ENCODE data around the gene FABP1. TPM values are rescaled to one million over a fixed set of nuclear protein-coding genes. Genes with fewer than 3 reads are reported as not detected.

The FABP1 gene
- total RNA-seq, 2 donors from 2014 or later: 2,293 to 3,160 TPM

DNA sequence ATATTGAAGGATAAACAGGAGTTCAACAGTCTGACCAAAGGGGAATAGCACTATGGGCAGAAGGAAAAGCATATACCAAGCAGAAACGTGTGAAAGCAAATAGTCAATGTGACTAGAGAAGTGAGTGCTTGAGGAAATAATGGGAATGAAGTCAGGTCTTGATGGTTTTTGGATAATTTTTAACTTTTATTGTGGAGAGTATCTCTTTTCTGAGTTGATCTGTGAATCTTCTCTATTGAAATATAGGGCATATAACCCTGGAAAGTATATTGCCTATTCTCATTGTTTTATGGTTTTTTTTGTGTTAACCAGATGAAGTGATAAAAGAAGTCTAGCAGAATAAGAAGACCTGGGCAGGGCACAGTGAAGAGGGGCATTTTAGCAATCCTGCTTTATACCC, 16.4 kb upstream of the FABP1 start:
- intact Hi-C loops (cut with DNase I, micrococcal nuclease): no loop called here
- ATAC-seq (peak; percentile 52), DNase-seq (no peak)

GRCh38 chr2:88141952-88142351, 14.1 kb upstream of the FABP1 start:
- ATAC-seq: no peak
- intact Hi-C loops (cut with DNase I, micrococcal nuclease): no loop called here
- DNase-seq: no peak

DNA sequence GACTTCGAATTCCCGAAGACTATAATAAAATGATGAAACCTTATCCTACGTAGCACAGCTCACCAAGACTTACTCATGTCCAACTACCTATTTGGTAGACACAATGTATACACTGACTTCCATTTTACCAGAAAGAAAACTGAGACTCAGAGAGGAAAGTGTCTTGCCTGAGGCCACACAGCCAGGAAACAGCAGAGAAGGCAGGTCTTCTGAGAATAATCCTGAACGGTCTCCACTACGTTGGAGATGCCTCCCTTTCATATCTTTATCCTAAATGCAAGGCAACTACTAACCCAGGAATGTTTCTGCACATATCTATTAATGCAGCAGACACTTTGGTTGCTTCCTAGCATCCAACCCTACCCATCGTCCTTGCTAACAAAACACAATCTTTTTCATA, 11.9 kb upstream of the FABP1 start:
- DNase-seq: no peak
- intact Hi-C loops (cut with DNase I, micrococcal nuclease): no loop called here
- no peak for ATAC-seq

GRCh38 chr2:88139203-88139702, 11.4 kb upstream of the FABP1 start:
- intact Hi-C loops (cut with DNase I, micrococcal nuclease): no loop called here
- ATAC-seq (peak; percentile 75), DNase-seq (no peak)

GRCh38 chr2:88137833-88138232, 10.0 kb upstream of the FABP1 start:
- DNase-seq (no peak), ATAC-seq (no peak)
- intact Hi-C loops (cut with DNase I, micrococcal nuclease): no loop called here

DNA sequence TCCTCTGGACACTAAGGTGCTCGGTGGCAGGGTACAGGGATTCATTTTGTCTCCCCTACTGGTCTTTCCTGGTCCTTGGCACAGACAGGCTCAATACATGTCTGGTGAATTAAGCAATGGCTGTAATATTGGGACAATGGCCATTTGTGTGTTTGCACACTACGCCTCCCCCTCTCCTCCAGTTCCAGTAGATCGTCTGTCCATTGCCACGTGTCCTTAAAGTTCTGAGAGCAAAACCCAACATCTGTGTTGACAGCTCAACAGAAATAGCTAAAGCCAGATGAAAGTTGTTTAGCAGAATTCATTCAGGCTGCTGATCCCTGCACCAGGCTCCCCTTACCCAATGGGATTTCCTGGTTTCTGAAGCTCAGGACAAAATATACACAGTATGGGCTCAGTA, 9.0 kb upstream of the FABP1 start:
- ATAC-seq (no peak), DNase-seq (no peak)
- intact Hi-C loops (cut with DNase I, micrococcal nuclease): no loop called here

- intact Hi-C loops (cut with DNase I, micrococcal nuclease): no loop called here
- ATAC-seq (no peak), DNase-seq (no peak)
Observed at GRCh38 chr2:88133875-88134274, 6.0 kb upstream of the FABP1 start.

DNA sequence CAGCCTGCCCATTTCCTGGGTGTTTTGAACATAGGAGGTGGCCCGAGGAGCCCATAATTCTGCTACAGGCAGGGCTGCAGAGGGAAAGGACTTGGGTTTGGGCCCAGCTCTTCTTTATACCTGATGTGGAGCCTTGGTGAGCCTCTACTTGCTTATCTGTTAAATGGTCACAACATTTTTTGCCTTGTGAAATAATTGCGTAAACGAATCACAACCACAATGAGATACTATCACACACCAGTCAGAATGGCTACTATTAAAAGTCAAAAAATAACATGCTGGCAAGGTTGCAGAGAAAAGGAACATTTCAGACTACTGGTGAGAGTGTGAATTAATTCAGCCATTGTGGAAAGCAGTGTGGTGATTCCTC, 4.1 kb upstream of the FABP1 start:
- ATAC-seq (no peak), DNase-seq (no peak)
- intact Hi-C loops (cut with DNase I, micrococcal nuclease): no loop called here

DNA sequence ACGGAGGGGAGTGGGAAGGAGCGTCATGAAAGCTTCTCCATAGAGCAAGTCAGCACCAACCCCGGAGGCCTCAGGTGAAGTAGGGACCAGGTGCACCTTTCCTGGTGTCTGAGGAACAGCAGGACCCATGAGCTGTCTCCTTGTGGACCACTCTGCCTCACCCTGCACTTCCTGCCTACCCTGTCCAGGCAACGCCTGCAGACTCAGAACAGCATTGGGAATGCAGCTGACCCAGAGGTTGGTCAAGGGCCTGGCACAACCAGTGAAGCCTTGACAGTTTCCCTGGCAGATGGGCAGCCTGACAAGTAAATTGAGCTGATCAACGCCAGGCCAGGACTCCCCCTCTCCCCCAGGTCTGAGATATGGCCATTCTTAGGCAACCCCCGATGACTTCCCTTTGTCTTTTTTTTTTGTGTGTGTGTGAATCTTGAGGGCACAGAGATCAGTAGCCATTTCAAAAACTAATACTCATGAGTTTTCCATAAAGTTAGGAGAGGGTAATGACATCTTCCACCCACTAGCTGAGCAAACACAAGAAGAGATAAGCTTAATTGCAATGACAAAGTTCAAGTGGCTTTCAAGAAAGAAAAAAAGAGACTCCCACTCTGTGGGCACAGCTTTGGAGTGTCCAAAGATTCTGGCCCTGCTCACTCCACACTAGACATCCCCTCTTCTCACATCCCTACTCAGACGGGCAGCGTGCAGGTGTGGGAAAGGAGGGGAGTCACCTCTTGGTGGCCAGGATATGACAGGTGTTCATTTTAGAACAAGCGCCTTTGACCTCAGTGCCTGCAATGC, 3.5 kb upstream of the FABP1 start:
- ATAC-seq (peak; percentile 59), DNase-seq (peak; percentile 52 to 70)
- intact Hi-C loops (cut with DNase I, micrococcal nuclease): no loop called here

DNA sequence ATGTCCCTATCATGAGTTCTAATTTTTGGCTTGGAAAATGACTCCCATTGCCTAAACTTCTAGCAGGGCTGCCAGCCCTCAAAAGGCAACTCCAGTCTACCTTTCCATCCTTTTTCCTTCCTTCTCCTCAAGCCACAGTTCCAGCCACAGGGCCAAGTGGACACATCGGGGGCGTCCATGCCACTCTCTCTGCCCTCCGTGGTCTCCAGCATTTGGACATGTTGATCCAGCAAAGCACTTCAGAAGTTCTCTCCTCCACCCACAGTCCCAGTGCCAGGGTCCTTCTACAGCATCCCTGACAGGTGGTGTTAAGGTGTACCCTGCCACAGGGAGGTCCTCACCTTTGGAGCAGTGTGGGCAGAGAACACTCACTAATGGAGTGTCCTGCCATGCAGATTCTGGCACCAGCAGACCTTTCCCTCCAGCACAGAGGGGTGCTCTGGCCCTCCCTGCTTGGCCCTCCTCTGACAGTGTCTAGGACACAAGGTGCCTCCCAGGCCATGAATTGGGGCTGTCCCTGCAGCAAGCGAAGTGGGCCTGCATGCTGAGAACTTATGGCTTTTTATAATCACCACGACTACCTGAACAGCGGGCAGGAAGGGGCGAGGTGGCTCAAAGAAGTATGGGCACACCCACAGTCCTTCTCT, 1.6 kb upstream of the FABP1 start:
- DNase-seq: peak in 1 of 2 donors; percentile 51
- peak; percentile 31 for ATAC-seq
- intact Hi-C loops (cut with DNase I, micrococcal nuclease): no loop called here

GRCh38 chr2:88128654-88129312, 921 bp upstream of the FABP1 start:
- peak; percentile 10 for ATAC-seq
- DNase-seq: no peak
- intact Hi-C loops (cut with DNase I, micrococcal nuclease): no loop called here

- ATAC-seq: peak; percentile 42
- DNase-seq: peak in 1 of 2 donors; percentile 45
- intact Hi-C loops (cut with DNase I, micrococcal nuclease): no loop called here
Observed at GRCh38 chr2:88127638-88127887, 299 bp downstream of the FABP1 start.

GRCh38 chr2:88126772-88127637, 857 bp downstream of the FABP1 start:
- ATAC-seq (peak; percentile 33), DNase-seq (peak; percentile 46 to 70)
- intact Hi-C loops (cut with DNase I, micrococcal nuclease): no loop called here

GRCh38 chr2:88125924-88126771, 1.7 kb downstream of the FABP1 start:
- intact Hi-C loops (cut with DNase I, micrococcal nuclease): no loop called here
- DNase-seq (no peak), ATAC-seq (no peak)

DNA sequence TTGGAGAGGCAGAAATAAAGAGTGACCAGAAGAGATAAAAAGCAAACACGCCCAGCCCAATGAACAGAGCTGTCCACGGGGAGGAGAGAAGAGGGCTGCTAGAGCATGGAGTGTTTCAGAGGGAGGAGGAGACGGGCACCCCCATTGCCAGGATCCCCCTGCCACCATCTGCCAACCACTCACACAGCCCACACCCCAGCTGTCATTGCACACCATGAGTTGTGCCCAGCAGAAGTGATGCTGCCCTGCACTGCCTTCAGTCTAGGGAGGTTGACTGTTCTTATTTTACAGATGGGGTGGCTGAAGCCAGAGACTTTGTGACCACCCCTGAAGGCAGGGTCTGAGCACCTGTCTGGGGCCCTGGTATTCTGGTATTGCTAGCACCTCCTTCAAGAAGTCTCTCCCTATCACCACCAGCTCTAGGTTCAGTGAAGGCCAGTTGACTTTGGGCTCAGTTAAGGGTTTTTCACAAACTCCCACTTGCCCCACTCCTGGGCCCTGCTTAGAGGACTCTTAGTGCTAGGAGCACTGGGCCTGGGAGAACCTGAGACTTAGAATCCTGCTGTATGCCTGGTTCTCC, 2.4 kb downstream of the FABP1 start:
- DNase-seq: no peak
- intact Hi-C loops (cut with DNase I, micrococcal nuclease): no loop called here
- ATAC-seq: no peak

GRCh38 chr2:88123975-88124917, 3.6 kb downstream of the FABP1 start:
- DNase-seq: no peak
- ATAC-seq: no peak
- intact Hi-C loops (cut with DNase I, micrococcal nuclease): no loop called here

All from left colon (tissue), 2 donors.